ENCODE data around the gene NBL1. TPM values are rescaled to one million over a fixed set of nuclear protein-coding genes. Genes with fewer than 3 reads are reported as not detected.
"Not testable (repeated sequence)": the region's sequence is repeated elsewhere in the genome, so short reads cannot be mapped to it uniquely, and the experiment has no call there.

The NBL1 gene
- total and polyA plus RNA-seq, 2 donors (not counting 1 experiment from before 2014, with no cell fraction given), result 59.3 to 103 TPM

GRCh38 chr1:19637606-19638005, 6.5 kb upstream of the NBL1 start:
- TF ChIP-seq CTCF (conservative IDR thresholded peaks at IDR 0.05 in 1 of 2, IDR thresholded peaks at IDR 0.05 in 1 of 2; ENCODE audit: low read depth in 1 of 2, low read length in 2 of 2) (no peak), EZH2 (IDR thresholded peaks at IDR 0.05; ENCODE audit: low read length, missing control alignments) (no peak)
- H4K20me1 ChIP-seq (ENCODE audit: control insufficient read depth, extremely low read depth, insufficient read depth, low read length), result no peaks in the 10 kb centered on the region
- H3K4me1 ChIP-seq (ENCODE audit: control insufficient read depth, extremely low read depth, insufficient read depth, low read length), result no peaks in the 10 kb centered on the region
- H3K27me3 ChIP-seq (ENCODE audit: control insufficient read depth, insufficient read depth, low read length), result no peaks in the 10 kb centered on the region
- no peak overlapping the region for H3K27ac ChIP-seq (ENCODE audit: insufficient read depth, low read length)
- no peaks in the 10 kb centered on the region for H3K79me2 ChIP-seq (ENCODE audit: control insufficient read depth, insufficient read depth, low read length)
- H2AFZ ChIP-seq (ENCODE audit: low read length), result no peak overlapping the region
- no peak overlapping the region for H3K4me2 ChIP-seq (ENCODE audit: extremely low read depth, insufficient read depth, low read length)
- no peak overlapping the region for H3K4me3 ChIP-seq (replicated peaks in 1 of 4; ENCODE audit: control extremely low read depth in 1 of 4, insufficient read depth in 1 of 4, low read depth in 3 of 4, low read length in 4 of 4)
- no peak overlapping the region for H3K9ac ChIP-seq (ENCODE audit: insufficient read depth, low read length)
- DNase-seq (ENCODE audit: low read depth in 2 of 2), result no peak
- H3K36me3 ChIP-seq (ENCODE audit: control insufficient read depth, insufficient read depth, low read length), result no peaks in the 10 kb centered on the region
- no peaks in the 10 kb centered on the region for H3K9me3 ChIP-seq (ENCODE audit: control insufficient read depth, insufficient read depth, low read depth, low read length)

GRCh38 chr1:19639228-19639627, 4.9 kb upstream of the NBL1 start:
- H4K20me1 ChIP-seq (ENCODE audit: control insufficient read depth, extremely low read depth, insufficient read depth, low read length); H2AFZ ChIP-seq (ENCODE audit: low read length); H3K9ac ChIP-seq (ENCODE audit: insufficient read depth, low read length); H3K36me3 ChIP-seq (ENCODE audit: control insufficient read depth, insufficient read depth, low read length); DNase-seq (ENCODE audit: low read depth in 2 of 2); H3K4me2 ChIP-seq (ENCODE audit: extremely low read depth, insufficient read depth, low read length); H3K4me1 ChIP-seq (ENCODE audit: control insufficient read depth, extremely low read depth, insufficient read depth, low read length); H3K79me2 ChIP-seq (ENCODE audit: control insufficient read depth, insufficient read depth, low read length); H3K27me3 ChIP-seq (ENCODE audit: control insufficient read depth, insufficient read depth, low read length); H3K4me3 ChIP-seq (replicated peaks in 1 of 4; ENCODE audit: control extremely low read depth in 1 of 4, insufficient read depth in 1 of 4, low read depth in 3 of 4, low read length in 4 of 4); H3K27ac ChIP-seq (ENCODE audit: insufficient read depth, low read length); H3K9me3 ChIP-seq (ENCODE audit: control insufficient read depth, insufficient read depth, low read depth, low read length): not testable (repeated sequence)

GRCh38 chr1:19639999-19640362, 4.1 kb upstream of the NBL1 start:
- DNase-seq (ENCODE audit: low read depth in 2 of 2), result peak in 1 of 2 donors; percentile 52
- Histone ChIP-seq H3K9ac (ENCODE audit: insufficient read depth, low read length) (no peak overlapping the region), H3K36me3 (ENCODE audit: control insufficient read depth, insufficient read depth, low read length) (no peaks in the 10 kb centered on the region), H3K4me2 (ENCODE audit: extremely low read depth, insufficient read depth, low read length) (no peak overlapping the region), H3K79me2 (ENCODE audit: control insufficient read depth, insufficient read depth, low read length) (peaks cover 5% of the 10 kb centered on the region), H3K27me3 (ENCODE audit: control insufficient read depth, insufficient read depth, low read length) (no peaks in the 10 kb centered on the region), H4K20me1 (ENCODE audit: control insufficient read depth, extremely low read depth, insufficient read depth, low read length) (no peaks in the 10 kb centered on the region), H3K9me3 (ENCODE audit: control insufficient read depth, insufficient read depth, low read depth, low read length) (no peaks in the 10 kb centered on the region), H3K4me3 (replicated peaks in 1 of 4; ENCODE audit: control extremely low read depth in 1 of 4, insufficient read depth in 1 of 4, low read depth in 3 of 4, low read length in 4 of 4) (no peak overlapping the region), H3K27ac (ENCODE audit: insufficient read depth, low read length) (no peak overlapping the region), H2AFZ (ENCODE audit: low read length) (no peak overlapping the region), H3K4me1 (ENCODE audit: control insufficient read depth, extremely low read depth, insufficient read depth, low read length) (peaks cover 2% of the 10 kb centered on the region)
- TF ChIP-seq CTCF (conservative IDR thresholded peaks at IDR 0.05 in 1 of 2, IDR thresholded peaks at IDR 0.05 in 1 of 2; ENCODE audit: low read depth in 1 of 2, low read length in 2 of 2), result no peak
- TF ChIP-seq EZH2 (IDR thresholded peaks at IDR 0.05; ENCODE audit: low read length, missing control alignments), result no peak

All from fibroblast of lung (primary cell).